T1000 (cell line): ENCODE measurements around the gene MED23.

Experiments used
- DNase-seq: peaks from one replicate; lab custom pipeline; 2025; ENCODE audit warnings: mixed read lengths; lab: John Stamatoyannopoulos, UW

MED23 gene

DNA sequence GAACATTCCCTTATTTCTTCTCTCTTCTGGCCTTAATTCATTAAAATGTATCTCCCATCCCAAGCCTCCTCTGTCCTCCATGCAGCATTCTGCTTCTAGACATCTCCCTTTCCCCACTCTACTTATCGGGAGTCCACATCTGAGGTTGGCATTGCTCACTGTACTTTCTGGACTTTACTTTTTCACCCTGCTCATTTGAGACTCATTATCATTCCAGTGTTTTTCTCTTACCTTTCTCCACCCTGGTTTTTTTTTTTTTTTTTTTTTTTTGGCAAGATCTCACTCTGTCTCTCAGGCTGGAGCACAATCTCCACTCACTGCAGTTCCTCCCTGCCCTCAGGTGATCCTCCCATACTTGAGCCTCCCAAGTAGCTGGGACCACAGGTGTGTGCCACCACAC is 13.5 kb upstream of the MED23 start:
- DNase-seq: no peak

DNA sequence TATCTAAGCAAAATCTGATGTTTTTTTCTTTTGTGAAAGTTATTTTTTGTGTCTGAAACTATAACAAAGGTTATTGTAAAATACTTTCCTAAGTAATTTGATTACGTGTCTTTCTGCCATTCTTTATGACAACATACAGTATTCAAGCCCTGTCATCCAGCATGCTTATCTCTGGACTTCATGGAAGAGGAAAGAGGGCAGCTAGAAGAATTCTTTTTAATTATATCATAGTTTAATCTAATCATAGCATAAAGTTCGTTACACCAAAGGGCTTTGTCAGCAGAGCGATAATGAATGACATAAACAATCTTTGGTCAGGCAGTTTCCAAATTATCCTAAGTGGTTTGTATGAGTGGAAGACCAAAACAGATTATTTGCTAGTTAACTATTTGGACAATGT is 12.5 kb upstream of the MED23 start:
- DNase-seq: no peak

DNA sequence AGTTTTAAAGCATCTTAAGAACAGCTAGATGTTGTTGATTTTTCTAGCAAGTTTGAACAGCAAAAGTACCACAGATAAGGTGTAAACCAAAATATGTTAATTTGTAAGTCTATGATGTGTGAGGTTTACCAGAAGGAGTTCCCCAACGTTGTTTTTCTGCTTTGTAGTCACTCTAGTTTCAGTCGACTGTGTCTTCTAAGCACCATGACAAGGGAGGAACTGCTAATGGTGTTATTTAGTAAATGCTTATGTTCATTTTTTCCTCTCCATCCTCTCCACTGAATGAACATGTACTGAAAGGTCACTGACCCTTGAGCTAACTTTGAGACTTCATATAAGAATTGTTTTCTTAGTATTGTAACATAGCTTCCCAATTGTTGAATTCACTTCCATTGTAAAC is 12.1 kb upstream of the MED23 start:
- DNase-seq: no peak

DNA sequence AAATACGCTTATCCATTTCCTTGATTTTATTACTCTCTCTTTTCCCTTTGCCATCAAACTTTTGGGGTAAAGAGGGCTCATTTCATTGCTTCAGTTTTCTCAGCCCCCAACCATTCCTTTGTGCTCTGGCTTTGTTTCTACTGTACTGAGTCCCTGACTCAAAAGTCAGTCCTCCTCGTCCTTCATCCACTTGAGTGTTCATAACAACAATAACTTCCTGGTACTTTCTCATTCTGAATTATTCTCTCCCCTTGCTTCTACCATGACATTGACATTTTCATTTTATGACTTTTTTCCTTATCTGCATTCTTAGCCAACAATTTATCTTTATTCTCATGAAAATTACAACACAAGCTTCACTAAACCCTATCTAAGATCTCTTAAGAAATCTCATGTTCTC is 10.0 kb upstream of the MED23 start:
- no peak for DNase-seq

DNA sequence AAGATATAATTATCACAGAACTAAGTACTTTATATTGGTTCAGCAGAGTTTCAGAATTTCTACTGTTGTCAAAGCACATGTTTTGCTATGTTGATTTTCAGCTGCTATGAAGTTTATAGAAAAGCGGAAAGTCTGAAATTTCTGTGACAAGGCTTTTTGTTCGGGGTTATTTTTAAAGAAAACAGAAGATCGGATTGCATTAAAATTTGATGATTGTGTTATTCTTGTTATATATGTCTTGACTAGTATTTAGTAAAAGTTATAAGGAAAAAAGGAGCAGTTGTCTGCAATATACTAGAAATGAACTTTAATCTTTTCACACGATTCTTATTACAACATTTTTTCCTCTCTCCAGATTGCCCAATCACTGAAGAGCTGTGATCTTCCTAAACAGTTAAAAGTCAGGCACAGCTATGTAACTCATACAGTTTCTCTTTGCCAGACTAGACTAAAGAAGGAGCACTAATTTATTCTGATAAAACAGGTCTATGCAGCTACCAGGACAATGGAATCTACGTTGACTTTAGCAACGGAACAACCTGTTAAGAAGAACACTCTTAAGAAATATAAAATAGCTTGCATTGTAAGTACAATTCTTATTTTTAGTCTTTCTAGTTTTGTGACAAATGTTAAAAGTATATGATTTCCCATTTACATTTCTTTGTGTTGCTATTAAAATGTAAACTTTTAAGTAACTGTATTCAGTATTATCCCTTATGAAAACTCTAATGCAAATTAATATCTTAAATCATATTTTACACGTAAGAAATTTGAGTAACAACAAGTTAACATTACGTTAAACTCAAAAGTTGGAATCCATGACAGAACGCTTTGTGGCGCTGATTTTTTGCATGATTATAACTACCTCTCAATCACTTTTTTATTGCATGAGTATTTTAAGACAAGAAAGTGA is 9.1 kb upstream of the MED23 start, which contains the start of gene ENPP3:
TSS of gene ENPP3 (plus strand) at position 423 of the 913 bp plus-strand sequence. CDS start at position 506, 83 bp downstream.
- DNase-seq: no peak

GRCh38 chr6:131635384-131636340 is 7.6 kb upstream of the MED23 start:
- DNase-seq: no peak

- DNase-seq: no peak
Observed at GRCh38 chr6:131631625-131632289, 3.7 kb upstream of the MED23 start.

DNA sequence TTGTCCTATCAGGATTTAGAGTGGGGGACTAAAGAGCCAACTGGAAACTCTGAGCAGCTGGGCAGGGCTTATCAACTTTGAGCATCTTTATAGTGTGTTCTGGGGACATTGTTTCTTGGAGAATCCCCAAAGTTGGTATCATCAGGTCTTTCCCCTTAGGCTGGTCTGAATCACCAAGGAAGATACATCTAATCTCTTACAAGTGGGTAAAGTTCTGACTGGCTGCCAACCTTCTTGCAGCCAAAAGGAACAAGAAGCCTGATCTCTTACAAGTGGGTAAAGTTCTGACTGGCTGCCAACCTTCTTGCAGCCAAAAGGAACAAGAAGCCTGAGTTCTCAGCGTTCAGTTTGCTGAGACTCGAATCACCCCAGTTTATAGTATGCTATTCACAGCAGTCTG is 1.6 kb upstream of the MED23 start:
- peak; percentile 51 for DNase-seq

GRCh38 chr6:131628726-131629125 is 684 bp upstream of the MED23 start:
- DNase-seq: no peak

DNA sequence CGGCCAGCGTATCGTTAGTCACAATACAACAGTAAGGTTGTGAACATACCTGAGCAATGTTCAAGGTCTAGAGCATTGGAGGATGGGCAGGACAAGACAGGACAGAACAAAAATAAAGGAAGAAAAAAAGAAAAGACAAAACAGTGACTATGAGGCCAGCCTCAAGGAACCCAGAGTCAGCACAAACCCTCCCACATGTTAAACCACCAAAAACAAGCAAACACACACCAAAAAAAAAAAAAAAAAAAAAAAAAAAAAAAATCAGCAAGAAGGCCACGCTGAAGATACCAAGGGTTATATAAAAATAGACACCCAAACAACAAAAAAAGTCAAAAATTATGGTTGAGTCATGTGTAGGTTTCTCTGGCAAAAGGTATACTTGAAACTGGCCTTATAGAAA is 12.8 kb downstream of the MED23 start:
- no peak for DNase-seq

GRCh38 chr6:131613296-131613925 is 14.6 kb downstream of the MED23 start:
- no peak for DNase-seq

DNA sequence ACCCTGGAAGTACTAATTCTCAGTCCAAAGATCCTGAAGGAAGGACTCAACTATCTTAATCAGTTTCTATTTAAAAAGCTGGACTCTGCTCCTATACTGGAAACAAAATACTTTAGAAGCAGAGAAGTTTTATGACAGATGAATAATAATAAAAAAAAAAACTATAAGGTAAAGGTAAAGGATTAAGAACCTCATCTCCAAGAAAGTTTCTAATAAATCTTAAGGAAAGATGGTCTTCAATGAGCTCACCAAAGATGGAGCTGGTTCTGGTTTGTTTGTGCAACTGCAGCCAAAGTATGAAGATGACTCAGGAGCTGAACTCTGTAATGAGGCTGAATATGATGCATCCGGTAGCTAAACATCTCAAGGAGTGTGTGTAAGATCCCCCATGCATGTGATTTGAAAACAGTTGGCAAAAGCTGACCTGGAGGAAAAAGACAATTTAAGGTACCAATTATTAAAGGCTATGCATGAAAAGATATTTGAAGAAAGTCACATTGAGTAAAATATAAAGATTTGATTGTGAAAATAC is 25.2 kb downstream of the MED23 start:
- DNase-seq: peak; percentile 3

- no peak for DNase-seq
Observed at GRCh38 chr6:131600716-131601115, 27.3 kb downstream of the MED23 start.

- no peak for DNase-seq
Observed at GRCh38 chr6:131597446-131597845, 30.6 kb downstream of the MED23 start.

DNA sequence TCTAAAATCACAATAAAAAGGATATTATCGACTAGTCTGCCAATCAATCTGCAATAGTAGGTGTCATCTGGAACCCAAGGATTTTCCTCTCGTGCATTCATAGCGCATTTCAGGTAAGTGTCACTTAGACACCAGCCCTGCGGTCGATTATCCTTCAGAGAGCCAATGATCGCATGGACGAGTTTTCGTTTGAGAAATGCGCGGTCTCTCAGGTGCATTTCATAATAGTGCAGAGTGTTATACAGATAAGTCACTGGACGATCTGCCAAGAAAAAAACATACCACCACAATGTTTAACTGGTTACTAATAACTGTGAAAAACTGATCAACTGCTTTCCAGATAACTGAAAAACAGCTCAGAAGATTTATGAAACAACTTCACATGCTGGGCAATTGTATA is 34.0 kb downstream of the MED23 start:
- DNase-seq: no peak

- DNase-seq: no peak
Observed at GRCh38 chr6:131592935-131593334, 35.1 kb downstream of the MED23 start.

- no peak for DNase-seq
Observed at GRCh38 chr6:131588643-131589042, 39.4 kb downstream of the MED23 start.

DNA sequence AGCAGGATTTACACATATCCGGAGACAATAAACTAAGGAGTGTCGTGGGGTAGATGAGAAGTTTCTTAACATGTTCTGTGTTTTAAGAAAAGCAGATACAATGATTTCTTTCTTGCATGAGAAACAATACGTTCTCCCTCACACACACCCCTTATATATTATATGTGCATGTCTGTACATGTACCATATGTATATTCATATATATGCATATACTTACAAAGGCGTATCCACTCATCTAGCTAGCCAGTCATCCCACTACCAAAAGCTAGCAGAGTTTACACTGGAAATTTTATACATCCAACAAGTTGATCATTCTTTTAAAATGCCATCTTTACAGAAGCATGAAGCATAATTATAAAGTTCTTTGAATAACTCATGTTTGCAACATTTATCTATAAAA is 40.1 kb downstream of the MED23 start:
- no peak for DNase-seq

DNA sequence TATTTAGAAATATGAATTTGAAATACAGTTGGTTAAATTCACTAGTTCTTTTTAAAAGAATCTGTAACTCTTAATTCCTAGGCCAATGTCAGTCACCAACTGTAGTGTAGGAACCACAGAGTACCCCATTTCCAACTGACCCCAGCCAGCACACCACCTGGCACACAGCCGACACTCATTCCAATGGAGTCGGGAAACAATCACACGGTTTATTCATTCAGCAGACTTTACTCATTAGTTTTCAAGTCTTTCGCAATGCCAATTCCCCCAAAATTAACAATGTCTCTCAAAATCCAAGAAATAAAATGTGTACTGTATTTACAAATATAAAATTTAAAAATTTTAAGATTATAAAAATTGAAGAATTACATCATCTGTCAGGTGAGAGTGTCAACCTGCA is 41.5 kb downstream of the MED23 start:
- no peak for DNase-seq

DNA sequence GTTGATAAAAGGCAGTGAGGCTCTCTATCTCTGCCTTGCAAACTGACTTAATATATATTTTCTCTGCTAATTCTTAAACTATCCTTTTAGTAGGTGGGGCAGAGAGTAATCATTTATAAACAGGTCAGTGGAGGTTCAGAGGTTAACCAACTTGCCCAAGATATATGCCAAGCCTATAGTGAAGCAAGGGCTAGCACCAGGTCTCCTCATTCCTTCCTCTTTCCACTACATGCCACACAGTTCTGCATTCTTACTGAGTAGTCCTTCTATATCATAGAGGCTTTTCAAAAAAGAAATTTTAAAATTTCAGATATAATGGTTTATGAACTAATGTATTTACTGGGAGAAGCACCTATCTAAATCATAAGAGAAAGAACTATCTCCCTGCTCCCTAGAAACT is 46.5 kb downstream of the MED23 start:
- DNase-seq: no peak

DNA sequence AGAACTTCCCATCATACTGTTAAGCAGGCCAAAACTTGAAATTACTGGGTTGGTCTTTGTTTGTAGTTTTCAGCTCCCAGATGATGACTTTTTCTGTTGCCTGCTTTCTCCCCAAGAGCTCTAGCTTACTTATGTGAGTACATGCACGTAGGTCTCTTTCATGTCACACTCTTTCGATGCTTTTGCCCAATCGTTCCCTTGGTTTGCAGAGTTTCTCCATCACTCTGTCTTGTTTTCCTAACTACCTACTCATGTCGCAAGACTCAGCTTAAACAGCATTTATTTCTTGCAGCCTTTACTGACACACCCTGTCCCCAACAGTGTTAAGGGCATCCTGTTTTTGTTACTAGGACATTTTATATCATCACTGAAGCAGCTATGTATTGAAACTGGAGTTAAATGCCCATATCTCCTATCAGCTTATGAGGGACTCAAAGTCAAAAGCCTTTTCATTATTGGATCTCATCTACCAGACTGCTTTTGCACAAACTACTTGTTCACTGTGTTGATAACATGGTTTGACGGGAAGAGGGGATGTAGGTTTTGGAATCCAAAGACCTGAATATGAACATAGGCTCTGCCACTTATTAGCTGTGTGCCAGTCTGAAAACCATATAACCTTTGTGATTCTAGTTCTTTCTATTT is 52.1 kb downstream of the MED23 start:
- no peak for DNase-seq
